ENCODE results near the gene FGF6. TPM values are rescaled to one million over a fixed set of nuclear protein-coding genes. Genes with fewer than 3 reads are reported as not detected.

FGF6 gene
- polyA plus RNA-seq, 1 donor (not counting 4 experiments of a cell fraction or from before 2014, with no cell fraction given): not detected

DNA sequence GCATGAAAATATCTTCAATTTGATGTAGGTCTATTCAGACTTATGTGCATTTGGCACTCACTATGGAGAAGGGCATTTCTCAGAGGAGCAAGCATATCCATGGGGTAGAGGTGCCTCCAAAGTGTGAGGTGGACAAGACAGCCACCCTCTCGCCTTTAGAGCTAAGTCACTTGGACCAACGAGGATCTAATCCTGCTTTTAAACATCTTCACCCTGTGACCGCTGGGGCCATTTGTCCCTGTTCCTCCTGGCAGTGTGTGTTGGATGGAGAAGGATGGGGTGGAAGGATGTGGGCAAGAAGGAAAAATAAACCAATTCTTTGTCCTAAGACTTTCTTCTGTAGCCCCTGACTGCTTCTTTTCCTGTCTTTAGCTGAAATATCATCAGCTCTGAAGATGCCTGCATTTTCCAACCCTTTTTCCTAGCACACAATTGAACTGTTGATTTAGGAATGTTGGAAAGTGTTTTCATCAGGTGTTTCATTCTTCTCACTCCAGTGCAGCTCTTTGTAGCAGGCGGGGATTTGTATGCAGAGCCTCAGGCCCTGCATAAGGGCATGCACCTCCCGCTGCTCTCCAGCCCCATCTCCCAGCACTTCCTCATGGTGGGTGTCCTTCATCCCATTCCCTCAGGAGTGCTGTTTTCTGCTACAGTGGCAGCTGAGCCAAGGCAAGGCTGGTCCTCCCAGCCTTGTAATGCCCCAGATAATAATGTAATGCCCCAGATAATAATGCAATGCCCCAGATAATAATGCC lies 5.3 kb downstream of the FGF6 start:
- no peak for TF ChIP-seq EZH2 (IDR thresholded peaks at IDR 0.05; ENCODE audit: low read length)
- TF ChIP-seq, protein P1, sequence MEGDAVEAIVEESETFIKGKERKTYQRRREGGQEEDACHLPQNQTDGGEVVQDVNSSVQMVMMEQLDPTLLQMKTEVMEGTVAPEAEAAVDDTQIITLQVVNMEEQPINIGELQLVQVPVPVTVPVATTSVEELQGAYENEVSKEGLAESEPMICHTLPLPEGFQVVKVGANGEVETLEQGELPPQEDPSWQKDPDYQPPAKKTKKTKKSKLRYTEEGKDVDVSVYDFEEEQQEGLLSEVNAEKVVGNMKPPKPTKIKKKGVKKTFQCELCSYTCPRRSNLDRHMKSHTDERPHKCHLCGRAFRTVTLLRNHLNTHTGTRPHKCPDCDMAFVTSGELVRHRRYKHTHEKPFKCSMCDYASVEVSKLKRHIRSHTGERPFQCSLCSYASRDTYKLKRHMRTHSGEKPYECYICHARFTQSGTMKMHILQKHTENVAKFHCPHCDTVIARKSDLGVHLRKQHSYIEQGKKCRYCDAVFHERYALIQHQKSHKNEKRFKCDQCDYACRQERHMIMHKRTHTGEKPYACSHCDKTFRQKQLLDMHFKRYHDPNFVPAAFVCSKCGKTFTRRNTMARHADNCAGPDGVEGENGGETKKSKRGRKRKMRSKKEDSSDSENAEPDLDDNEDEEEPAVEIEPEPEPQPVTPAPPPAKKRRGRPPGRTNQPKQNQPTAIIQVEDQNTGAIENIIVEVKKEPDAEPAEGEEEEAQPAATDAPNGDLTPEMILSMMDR (optimal IDR thresholded peaks at IDR 0.05 in 1 of 3, IDR thresholded peaks at IDR 0.05 in 1 of 3, conservative IDR thresholded peaks at IDR 0.05 in 1 of 3; ENCODE audit: extremely low read depth in 1 of 3, insufficient read depth in 2 of 3, low read length in 3 of 3): no peak
- no peaks in the 10 kb centered on the region for H3K9me1 ChIP-seq (ENCODE audit: control insufficient read depth, extremely low read depth, insufficient read depth, low read length)
- H3K9ac ChIP-seq (ENCODE audit: control insufficient read depth, extremely low read depth, insufficient read depth, low read length): no peak overlapping the region
- H3K79me2 ChIP-seq (ENCODE audit: control insufficient read depth, insufficient read depth, low read length): no peaks in the 10 kb centered on the region
- no peaks in the 10 kb centered on the region for H3K9me3 ChIP-seq (ENCODE audit: control insufficient read depth, low read depth, low read length)
- DNase-seq (ENCODE audit: low read depth, low spot score) (no peak), FAIRE-seq (no peak)
- no peak overlapping the region for H3K4me3 ChIP-seq (ENCODE audit: control insufficient read depth in 2 of 3, extremely low read depth in 1 of 3, insufficient read depth in 2 of 3, low read depth in 1 of 3, low read length in 3 of 3)
- no peaks in the 10 kb centered on the region for H4K20me1 ChIP-seq (ENCODE audit: control insufficient read depth, extremely low read depth, insufficient read depth, low read length)
- dilution Hi-C loops (cut with MboI; ENCODE audit: extremely low pct_ligation_motif_present, low sequenced_read_pairs): no loop called here
- H2AFZ ChIP-seq (ENCODE audit: control insufficient read depth, low read length): no peak overlapping the region
- H3K4me1 ChIP-seq (ENCODE audit: control insufficient read depth, extremely low read depth, insufficient read depth, low read length): no peaks in the 10 kb centered on the region
- H3K4me2 ChIP-seq (ENCODE audit: control insufficient read depth, extremely low read depth, insufficient read depth, low read depth, low read length): no peak overlapping the region
- H3K36me3 ChIP-seq (ENCODE audit: control insufficient read depth in 2 of 2, extremely low read depth in 1 of 2, insufficient read depth in 2 of 2, low read length in 2 of 2): no peaks in the 10 kb centered on the region
- H3K27ac ChIP-seq (ENCODE audit: control insufficient read depth, insufficient read depth, low read length): no peak overlapping the region
- H3K27me3 ChIP-seq (ENCODE audit: control insufficient read depth, extremely low read depth, insufficient read depth, low read length): peaks cover 10% of the 10 kb centered on the region

DNA sequence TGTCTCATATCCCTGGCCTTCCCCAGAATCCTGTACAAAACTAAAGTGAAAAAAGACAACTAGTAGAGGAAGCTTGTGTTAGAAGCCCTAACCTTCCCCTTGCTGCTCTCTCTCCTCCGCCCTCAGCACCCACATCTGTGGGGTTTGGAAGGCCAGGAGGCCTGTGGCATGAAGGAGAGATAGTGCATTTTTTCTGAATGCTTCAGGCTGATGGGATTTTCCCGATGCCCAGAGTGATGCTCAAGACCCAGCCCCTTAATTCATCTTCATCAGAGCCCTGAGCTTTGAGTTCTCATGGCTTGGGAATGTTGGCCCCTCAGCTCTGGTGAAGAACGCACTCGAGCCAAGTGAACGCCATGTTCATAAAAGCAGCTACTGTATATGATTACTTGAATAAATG lies 5.9 kb downstream of the FGF6 start:
- TF ChIP-seq, protein P1 (optimal IDR thresholded peaks at IDR 0.05 in 1 of 3, IDR thresholded peaks at IDR 0.05 in 1 of 3, conservative IDR thresholded peaks at IDR 0.05 in 1 of 3; ENCODE audit: extremely low read depth in 1 of 3, insufficient read depth in 2 of 3, low read length in 3 of 3): no peak
- TF ChIP-seq EZH2 (IDR thresholded peaks at IDR 0.05; ENCODE audit: low read length): no peak
- Histone ChIP-seq H3K36me3 (ENCODE audit: control insufficient read depth in 2 of 2, extremely low read depth in 1 of 2, insufficient read depth in 2 of 2, low read length in 2 of 2) (no peaks in the 10 kb centered on the region), H3K27me3 (ENCODE audit: control insufficient read depth, extremely low read depth, insufficient read depth, low read length) (peaks cover 5% of the 10 kb centered on the region), H3K9me3 (ENCODE audit: control insufficient read depth, low read depth, low read length) (no peaks in the 10 kb centered on the region), H3K27ac (ENCODE audit: control insufficient read depth, insufficient read depth, low read length) (no peak overlapping the region), H3K79me2 (ENCODE audit: control insufficient read depth, insufficient read depth, low read length) (no peaks in the 10 kb centered on the region), H3K9ac (ENCODE audit: control insufficient read depth, extremely low read depth, insufficient read depth, low read length) (no peak overlapping the region), H3K9me1 (ENCODE audit: control insufficient read depth, extremely low read depth, insufficient read depth, low read length) (no peaks in the 10 kb centered on the region), H2AFZ (ENCODE audit: control insufficient read depth, low read length) (no peak overlapping the region), H3K4me3 (ENCODE audit: control insufficient read depth in 2 of 3, extremely low read depth in 1 of 3, insufficient read depth in 2 of 3, low read depth in 1 of 3, low read length in 3 of 3) (no peak overlapping the region), H4K20me1 (ENCODE audit: control insufficient read depth, extremely low read depth, insufficient read depth, low read length) (no peaks in the 10 kb centered on the region), H3K4me1 (ENCODE audit: control insufficient read depth, extremely low read depth, insufficient read depth, low read length) (no peaks in the 10 kb centered on the region), H3K4me2 (ENCODE audit: control insufficient read depth, extremely low read depth, insufficient read depth, low read depth, low read length) (no peak overlapping the region)
- dilution Hi-C loops (cut with MboI; ENCODE audit: extremely low pct_ligation_motif_present, low sequenced_read_pairs): no loop called here
- DNase-seq (ENCODE audit: low read depth, low spot score) (no peak), FAIRE-seq (no peak)
